ENCODE measurements around the gene ANXA2.

Gene ANXA2

GRCh38 chr15:60355148-60355857, 42.5 kb downstream of the ANXA2 start:
- H3K4me3 Mint-ChIP-seq = no peak overlapping the region
- peaks cover 7% of the 10 kb centered on the region for H3K4me1 Mint-ChIP-seq
- H3K36me3 Mint-ChIP-seq (ENCODE audit: insufficient read depth) = peaks cover 79% of the 10 kb centered on the region
- ATAC-seq (replicated peaks; ENCODE audit: extremely low read depth, poor library complexity, severe bottlenecking) = no peak
- no peaks in the 10 kb centered on the region for H3K27me3 Mint-ChIP-seq
- no peak for DNase-seq (ENCODE audit: low spot score in 2 of 2)
- peak overlapping the region; percentile 63 for H3K27ac Mint-ChIP-seq (ENCODE audit: low read depth)
- H3K9me3 Mint-ChIP-seq = no peaks in the 10 kb centered on the region

GRCh38 chr15:60353245-60353920, 44.4 kb downstream of the ANXA2 start:
- no peak for DNase-seq (ENCODE audit: low spot score in 2 of 2)
- no peak for ATAC-seq (replicated peaks; ENCODE audit: extremely low read depth, poor library complexity, severe bottlenecking)
- H3K4me1 Mint-ChIP-seq = peaks cover 13% of the 10 kb centered on the region
- peak overlapping the region; percentile 64 for H3K27ac Mint-ChIP-seq (ENCODE audit: low read depth)
- peaks cover 70% of the 10 kb centered on the region for H3K36me3 Mint-ChIP-seq (ENCODE audit: insufficient read depth)
- H3K9me3 Mint-ChIP-seq = no peaks in the 10 kb centered on the region
- no peaks in the 10 kb centered on the region for H3K27me3 Mint-ChIP-seq
- no peak overlapping the region for H3K4me3 Mint-ChIP-seq

DNA sequence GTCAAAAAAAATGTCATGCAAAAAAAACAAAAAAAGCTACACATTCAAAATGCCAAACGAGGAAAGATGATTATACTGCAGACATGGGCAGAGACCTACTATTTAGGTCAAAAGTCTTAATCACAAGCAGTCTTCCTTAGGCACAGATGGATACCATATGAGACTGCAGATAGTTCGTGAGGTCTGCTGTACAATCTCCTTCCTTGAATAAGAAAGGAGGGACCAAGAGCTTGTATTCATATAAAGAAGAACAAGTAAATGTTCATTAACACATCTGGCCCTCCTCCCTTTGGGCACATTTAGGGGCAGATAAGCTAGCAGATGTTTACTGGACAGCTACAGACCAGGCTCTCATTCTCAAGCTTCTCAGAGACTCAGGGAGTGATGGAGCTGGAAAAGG, 45.3 kb downstream of the ANXA2 start:
- H3K9me3 Mint-ChIP-seq = no peaks in the 10 kb centered on the region
- ATAC-seq (replicated peaks; ENCODE audit: extremely low read depth, poor library complexity, severe bottlenecking) = no peak

DNA sequence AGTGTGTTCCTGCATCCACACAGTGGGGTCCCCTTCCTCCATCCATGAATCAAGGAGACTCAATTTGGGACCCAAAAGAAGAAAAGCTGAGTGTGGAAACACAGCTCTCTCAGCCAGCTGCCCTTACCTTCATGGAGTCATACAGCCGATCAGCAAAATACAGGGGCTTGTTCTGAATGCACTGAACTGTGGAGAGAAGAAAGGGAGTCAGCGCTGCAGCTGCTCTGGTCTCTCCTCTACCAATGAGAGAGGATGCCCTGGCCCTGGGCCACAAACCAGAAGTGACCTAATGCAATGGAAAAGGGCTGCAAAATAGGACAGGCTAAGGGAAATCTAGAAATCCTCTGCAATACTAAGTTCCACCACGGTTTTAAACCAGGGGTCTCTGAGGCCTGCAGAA, 46.7 kb downstream of the ANXA2 start:
- Mint-ChIP-seq H3K9me3 (no peaks in the 10 kb centered on the region), H3K27me3 (no peaks in the 10 kb centered on the region), H3K4me1 (peaks cover 13% of the 10 kb centered on the region), H3K36me3 (ENCODE audit: insufficient read depth) (peaks cover 74% of the 10 kb centered on the region), H3K4me3 (no peak overlapping the region), H3K27ac (ENCODE audit: low read depth) (no peak overlapping the region)
- DNase-seq (ENCODE audit: low spot score in 2 of 2) = no peak
- ATAC-seq (replicated peaks; ENCODE audit: extremely low read depth, poor library complexity, severe bottlenecking) = no peak

More for the DNA sequence above, 45.3 kb downstream of the ANXA2 start:
- Mint-ChIP-seq H3K4me3 (no peak overlapping the region), H3K36me3 (ENCODE audit: insufficient read depth) (peaks cover 76% of the 10 kb centered on the region), H3K4me1 (peaks cover 13% of the 10 kb centered on the region), H3K27ac (ENCODE audit: low read depth) (peak overlapping the region; percentile 64), H3K27me3 (no peaks in the 10 kb centered on the region)
- no peak for DNase-seq (ENCODE audit: low spot score in 2 of 2)

GRCh38 chr15:60350108-60350507, 47.7 kb downstream of the ANXA2 start:
- no peak for DNase-seq (ENCODE audit: low spot score in 2 of 2)
- Mint-ChIP-seq H3K4me1 (peaks cover 11% of the 10 kb centered on the region), H3K27ac (ENCODE audit: low read depth) (no peak overlapping the region), H3K4me3 (no peak overlapping the region), H3K36me3 (ENCODE audit: insufficient read depth) (peaks cover 67% of the 10 kb centered on the region), H3K9me3 (no peaks in the 10 kb centered on the region), H3K27me3 (no peaks in the 10 kb centered on the region)
- no peak for ATAC-seq (replicated peaks; ENCODE audit: extremely low read depth, poor library complexity, severe bottlenecking)

GRCh38 chr15:60349589-60349988, 48.2 kb downstream of the ANXA2 start:
- DNase-seq (ENCODE audit: low spot score in 2 of 2) (no peak), ATAC-seq (replicated peaks; ENCODE audit: extremely low read depth, poor library complexity, severe bottlenecking) (no peak)
- Mint-ChIP-seq H3K27me3 (no peaks in the 10 kb centered on the region), H3K27ac (ENCODE audit: low read depth) (peak overlapping the region; percentile 84), H3K36me3 (ENCODE audit: insufficient read depth) (peaks cover 64% of the 10 kb centered on the region), H3K4me1 (peaks cover 6% of the 10 kb centered on the region), H3K4me3 (no peak overlapping the region), H3K9me3 (no peaks in the 10 kb centered on the region)

DNA sequence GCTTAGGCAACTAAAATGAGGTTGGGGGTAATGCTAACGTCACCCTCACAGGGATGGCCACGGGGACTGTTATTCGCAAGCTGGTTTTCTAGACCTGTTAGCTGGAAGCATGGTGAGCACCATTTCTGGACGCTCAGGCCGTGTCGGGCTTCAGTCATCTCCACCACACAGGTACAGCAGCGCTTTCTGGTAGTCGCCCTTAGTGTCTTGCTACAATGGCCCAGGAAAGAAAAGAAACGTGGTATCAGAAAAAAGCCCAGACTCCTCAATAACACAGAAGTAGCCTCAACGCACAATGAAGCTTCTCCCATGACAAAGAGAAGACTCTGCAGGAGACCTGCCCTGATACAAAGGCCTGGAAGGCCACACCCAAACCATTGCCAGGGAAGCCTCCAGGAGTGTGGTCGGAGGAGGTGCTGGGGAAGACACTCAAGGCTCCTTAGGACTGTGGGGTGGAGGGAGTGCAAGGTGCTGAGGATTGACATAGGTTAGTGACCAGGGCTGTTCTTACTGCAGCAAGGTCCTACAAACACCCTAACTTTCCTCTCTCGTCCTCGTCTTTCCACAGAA, 50.2 kb downstream of the ANXA2 start:
- Mint-ChIP-seq H3K9me3 (no peaks in the 10 kb centered on the region), H3K27ac (ENCODE audit: low read depth) (no peak overlapping the region), H3K4me1 (peaks cover 6% of the 10 kb centered on the region), H3K4me3 (no peak overlapping the region), H3K27me3 (no peaks in the 10 kb centered on the region), H3K36me3 (ENCODE audit: insufficient read depth) (peaks cover 48% of the 10 kb centered on the region)
- no peak for DNase-seq (ENCODE audit: low spot score in 2 of 2)
- ATAC-seq (replicated peaks; ENCODE audit: extremely low read depth, poor library complexity, severe bottlenecking) = no peak

GRCh38 chr15:60346653-60347052, 51.1 kb downstream of the ANXA2 start:
- peaks cover 40% of the 10 kb centered on the region for H3K36me3 Mint-ChIP-seq (ENCODE audit: insufficient read depth)
- no peak for DNase-seq (ENCODE audit: low spot score in 2 of 2)
- no peaks in the 10 kb centered on the region for H3K27me3 Mint-ChIP-seq
- peaks cover 6% of the 10 kb centered on the region for H3K4me1 Mint-ChIP-seq
- no peaks in the 10 kb centered on the region for H3K9me3 Mint-ChIP-seq
- no peak for ATAC-seq (replicated peaks; ENCODE audit: extremely low read depth, poor library complexity, severe bottlenecking)
- H3K27ac Mint-ChIP-seq (ENCODE audit: low read depth) = peak overlapping the region; percentile 49
- no peak overlapping the region for H3K4me3 Mint-ChIP-seq

DNA sequence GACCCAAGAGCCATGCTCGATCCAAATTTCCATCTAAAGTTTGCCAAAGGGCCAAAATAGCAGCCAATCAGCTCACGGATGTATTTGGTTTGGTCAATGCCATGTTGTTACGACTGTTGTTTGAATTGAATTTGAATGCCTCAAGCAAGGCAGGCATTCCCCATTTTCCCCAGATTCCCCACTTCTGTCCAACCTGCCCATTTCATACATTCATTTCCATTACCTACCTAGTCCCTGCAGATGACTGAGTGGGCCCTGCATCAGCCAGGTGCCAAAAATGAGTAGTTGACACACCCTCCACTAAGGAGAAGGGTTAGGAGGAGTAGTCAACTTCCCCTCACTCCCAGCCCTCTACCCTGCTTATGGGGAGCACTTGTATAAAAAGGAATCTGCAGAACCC, 51.7 kb downstream of the ANXA2 start:
- Mint-ChIP-seq H3K36me3 (ENCODE audit: insufficient read depth) (peaks cover 35% of the 10 kb centered on the region), H3K9me3 (no peaks in the 10 kb centered on the region), H3K27ac (ENCODE audit: low read depth) (peak overlapping the region; percentile 49), H3K27me3 (no peaks in the 10 kb centered on the region), H3K4me3 (no peak overlapping the region), H3K4me1 (peaks cover 6% of the 10 kb centered on the region)
- no peak for ATAC-seq (replicated peaks; ENCODE audit: extremely low read depth, poor library complexity, severe bottlenecking)
- no peak for DNase-seq (ENCODE audit: low spot score in 2 of 2)

DNA sequence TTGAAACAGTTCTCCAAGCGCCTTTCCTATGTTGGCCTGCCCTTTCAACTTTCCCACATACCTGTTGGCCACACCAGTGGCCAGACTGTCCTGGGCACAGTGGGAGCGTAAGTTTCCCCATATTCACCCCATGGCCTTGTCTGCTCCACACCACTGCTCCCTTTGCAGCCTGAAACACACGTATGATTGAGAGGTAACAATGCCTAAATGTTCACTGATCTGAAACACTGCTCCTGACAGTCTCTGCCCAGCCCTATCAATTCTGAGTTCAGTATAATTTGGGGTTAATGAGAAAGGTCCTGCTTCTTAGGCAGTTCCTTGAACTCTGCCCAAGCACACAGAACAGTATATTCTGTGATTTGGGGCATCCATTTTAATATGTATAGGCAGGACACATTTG, 52.2 kb downstream of the ANXA2 start:
- Mint-ChIP-seq H3K4me3 (no peak overlapping the region), H3K27ac (ENCODE audit: low read depth) (no peak overlapping the region), H3K27me3 (no peaks in the 10 kb centered on the region), H3K9me3 (no peaks in the 10 kb centered on the region), H3K36me3 (ENCODE audit: insufficient read depth) (peaks cover 32% of the 10 kb centered on the region), H3K4me1 (peaks cover 6% of the 10 kb centered on the region)
- no peak for DNase-seq (ENCODE audit: low spot score in 2 of 2)
- ATAC-seq (replicated peaks; ENCODE audit: extremely low read depth, poor library complexity, severe bottlenecking) = no peak

- DNase-seq (ENCODE audit: low spot score in 2 of 2) (no peak), ATAC-seq (replicated peaks; ENCODE audit: extremely low read depth, poor library complexity, severe bottlenecking) (no peak)
- no peak overlapping the region for H3K27ac Mint-ChIP-seq (ENCODE audit: low read depth)
- H3K9me3 Mint-ChIP-seq = no peaks in the 10 kb centered on the region
- no peaks in the 10 kb centered on the region for H3K27me3 Mint-ChIP-seq
- no peak overlapping the region for H3K4me3 Mint-ChIP-seq
- peaks cover 6% of the 10 kb centered on the region for H3K4me1 Mint-ChIP-seq
- peaks cover 30% of the 10 kb centered on the region for H3K36me3 Mint-ChIP-seq (ENCODE audit: insufficient read depth)
Measured at GRCh38 chr15:60344987-60345386, 52.8 kb downstream of the ANXA2 start.

GRCh38 chr15:60344461-60344860, 53.3 kb downstream of the ANXA2 start:
- Mint-ChIP-seq H3K9me3 (no peaks in the 10 kb centered on the region), H3K36me3 (ENCODE audit: insufficient read depth) (peaks cover 29% of the 10 kb centered on the region)

More at GRCh38 chr15:60344461-60344860, 53.3 kb downstream of the ANXA2 start:
- Mint-ChIP-seq H3K27ac (ENCODE audit: low read depth) (no peak overlapping the region), H3K27me3 (no peaks in the 10 kb centered on the region), H3K4me3 (no peak overlapping the region), H3K4me1 (peaks cover 3% of the 10 kb centered on the region)
- no peak for DNase-seq (ENCODE audit: low spot score in 2 of 2)
- no peak for ATAC-seq (replicated peaks; ENCODE audit: extremely low read depth, poor library complexity, severe bottlenecking)
